AG04449 (cell line): ENCODE results near the gene ERC2.
"Not testable (repeated sequence)": the region's sequence is repeated elsewhere in the genome, so short reads cannot be mapped to it uniquely, and the experiment has no call there.

Source experiments
- CTCF ChIA-PET: fragments of 350-600 bp; formaldehyde crosslinking; extraction: SDS; loops from one replicate; lab custom pipeline; 2021; ENCODE audit warnings: antibody characterized with exemption; lab: Yijun Ruan, JAX
- POLR2A ChIA-PET: fragments of 400-600, 350-600 bp; formaldehyde crosslinking; extraction: SDS; loops from one replicate; lab custom pipeline; 2020; ENCODE audit warnings: antibody characterized with exemption, inconsistent platforms; lab: Yijun Ruan, JAX
- DNase-seq: peaks from one replicate; pipeline ENCODE4 v3.0.0-alpha.2; 2010; ENCODE audit warnings: low read depth, low spot score
- H3K4me3 ChIP-seq: 2 replicates; pipeline ENCODE4 v1.5.1; 2011; ENCODE audit warnings: low read depth, mild to moderate bottlenecking, control low read depth, low read length
- TF ChIP-seq, protein P1 (sequence below): IDR thresholded peaks from one replicate; pipeline ENCODE4 v1.5.1; 2011; ENCODE audit warnings: mild to moderate bottlenecking, moderate library complexity, low read length, control low read depth, inconsistent platforms; ENCODE audit not compliant: insufficient read depth; ENCODE audit errors: missing control alignments

ERC2 gene

DNA sequence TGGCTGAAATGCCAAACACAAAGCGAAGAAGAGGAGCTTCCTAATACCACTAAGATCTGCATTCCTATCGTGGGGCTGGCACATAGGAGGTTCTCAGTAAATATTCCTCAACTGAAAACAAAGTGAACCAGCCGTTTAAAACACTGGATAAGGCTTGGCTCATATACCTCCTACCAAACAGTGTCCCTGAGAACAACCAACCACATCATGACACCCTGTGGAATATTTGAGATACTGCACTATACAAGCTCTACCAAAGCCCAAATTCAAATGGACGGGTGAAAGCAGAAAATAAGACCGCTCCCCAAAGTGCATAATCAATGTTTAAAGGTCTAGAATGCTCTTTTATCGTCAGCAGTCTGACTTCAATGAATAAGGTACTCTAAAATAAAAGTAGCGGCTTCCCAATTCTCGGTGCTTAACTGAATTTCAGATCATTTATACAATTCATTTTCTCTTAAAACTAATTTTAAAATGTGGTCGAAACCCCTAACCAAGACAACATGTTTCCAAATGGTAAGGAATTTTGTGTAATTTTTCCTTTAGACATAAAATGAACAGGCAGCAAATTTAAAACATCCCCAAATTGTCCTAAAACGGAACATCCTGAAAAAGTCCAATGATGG, 425.8 kb downstream of the ERC2 start:
- TF ChIP-seq, protein P1, sequence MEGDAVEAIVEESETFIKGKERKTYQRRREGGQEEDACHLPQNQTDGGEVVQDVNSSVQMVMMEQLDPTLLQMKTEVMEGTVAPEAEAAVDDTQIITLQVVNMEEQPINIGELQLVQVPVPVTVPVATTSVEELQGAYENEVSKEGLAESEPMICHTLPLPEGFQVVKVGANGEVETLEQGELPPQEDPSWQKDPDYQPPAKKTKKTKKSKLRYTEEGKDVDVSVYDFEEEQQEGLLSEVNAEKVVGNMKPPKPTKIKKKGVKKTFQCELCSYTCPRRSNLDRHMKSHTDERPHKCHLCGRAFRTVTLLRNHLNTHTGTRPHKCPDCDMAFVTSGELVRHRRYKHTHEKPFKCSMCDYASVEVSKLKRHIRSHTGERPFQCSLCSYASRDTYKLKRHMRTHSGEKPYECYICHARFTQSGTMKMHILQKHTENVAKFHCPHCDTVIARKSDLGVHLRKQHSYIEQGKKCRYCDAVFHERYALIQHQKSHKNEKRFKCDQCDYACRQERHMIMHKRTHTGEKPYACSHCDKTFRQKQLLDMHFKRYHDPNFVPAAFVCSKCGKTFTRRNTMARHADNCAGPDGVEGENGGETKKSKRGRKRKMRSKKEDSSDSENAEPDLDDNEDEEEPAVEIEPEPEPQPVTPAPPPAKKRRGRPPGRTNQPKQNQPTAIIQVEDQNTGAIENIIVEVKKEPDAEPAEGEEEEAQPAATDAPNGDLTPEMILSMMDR, result peak; percentile 39
- CTCF ChIA-PET, result interaction anchor here (0.8 to 2.3 kb wide), 14 partner anchors 8 to 1614 kb away, joined by 3 to 9 read pairs (median 3); no protein-coding TSS in a partner anchor
- POLR2A ChIA-PET, result no interaction called here
- H3K4me3 ChIP-seq, result no peak overlapping the region
- peak; percentile 16 for DNase-seq

DNA sequence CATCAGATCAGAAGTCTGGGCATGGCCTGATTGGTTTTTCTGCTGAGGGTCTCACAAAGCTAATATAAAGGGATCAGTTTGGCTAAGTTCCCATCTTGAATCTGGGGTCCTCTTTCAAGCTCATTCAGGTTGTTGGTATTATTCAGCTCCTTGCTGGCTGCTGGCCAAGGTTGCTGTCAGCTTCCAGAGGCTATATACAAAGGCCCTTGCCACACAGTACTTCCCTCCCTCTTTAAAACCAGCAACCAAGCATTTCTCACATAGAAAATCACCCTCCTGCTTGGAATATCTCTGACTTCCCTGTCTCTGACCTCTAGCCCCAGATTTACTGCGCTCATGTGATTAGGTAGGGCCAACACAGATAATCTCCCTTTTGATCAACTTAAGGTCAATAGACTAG, 442.9 kb downstream of the ERC2 start:
- no peak for DNase-seq
- ChIA-PET CTCF (interaction anchor here (0.9 kb wide), 1 partner anchor 17 kb away, joined by 5 read pairs; no protein-coding TSS in a partner anchor), POLR2A (no interaction called here)
- H3K4me3 ChIP-seq, result no peak overlapping the region
- TF ChIP-seq, protein P1, result no peak

DNA sequence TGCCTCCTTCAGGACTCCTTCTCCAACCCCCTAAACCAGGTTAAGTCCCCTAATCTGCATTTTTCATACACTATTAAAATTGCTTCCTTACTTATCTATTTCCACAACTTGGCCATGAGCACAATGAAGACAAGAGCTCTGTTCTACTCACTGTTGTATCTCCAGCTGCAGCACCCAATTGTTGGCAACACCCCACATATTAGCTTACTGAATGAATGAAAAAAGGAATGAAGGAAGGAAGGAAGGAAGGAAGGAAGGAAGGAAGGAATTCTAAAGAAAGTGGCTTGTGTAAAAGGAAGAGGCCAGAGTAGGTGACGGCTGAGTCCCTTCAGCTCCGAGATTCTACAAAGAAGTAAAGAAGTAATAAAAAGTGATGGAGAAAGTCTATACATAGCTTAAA, 444.7 kb downstream of the ERC2 start:
- ChIA-PET POLR2A (no interaction called here), CTCF (no interaction called here)
- DNase-seq, result no peak
- H3K4me3 ChIP-seq, result no peak overlapping the region
- TF ChIP-seq, protein P1, result no peak

DNA sequence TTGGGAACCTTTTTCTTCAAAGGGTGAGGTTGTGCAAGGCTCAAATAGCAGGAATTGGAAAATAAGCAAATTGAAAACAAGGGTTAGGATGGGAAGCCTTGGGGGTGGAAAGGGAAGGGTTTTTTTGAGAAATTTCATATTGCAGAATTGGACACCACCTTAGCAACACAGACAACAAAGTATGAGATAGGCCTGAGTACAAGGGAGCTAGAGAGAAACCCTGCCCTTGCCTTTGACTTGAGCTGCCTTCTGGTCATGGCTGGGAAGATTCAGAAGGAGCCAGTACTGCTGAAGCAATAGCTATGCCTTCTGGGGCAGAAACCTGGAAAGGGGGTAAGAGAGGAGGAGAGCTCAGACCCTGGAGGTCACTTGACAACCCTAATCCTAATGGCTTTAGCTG, 445.6 kb downstream of the ERC2 start:
- H3K4me3 ChIP-seq, result no peak overlapping the region
- TF ChIP-seq, protein P1, result no peak
- POLR2A ChIA-PET, result no interaction called here
- DNase-seq, result no peak
- CTCF ChIA-PET, result no interaction called here

DNA sequence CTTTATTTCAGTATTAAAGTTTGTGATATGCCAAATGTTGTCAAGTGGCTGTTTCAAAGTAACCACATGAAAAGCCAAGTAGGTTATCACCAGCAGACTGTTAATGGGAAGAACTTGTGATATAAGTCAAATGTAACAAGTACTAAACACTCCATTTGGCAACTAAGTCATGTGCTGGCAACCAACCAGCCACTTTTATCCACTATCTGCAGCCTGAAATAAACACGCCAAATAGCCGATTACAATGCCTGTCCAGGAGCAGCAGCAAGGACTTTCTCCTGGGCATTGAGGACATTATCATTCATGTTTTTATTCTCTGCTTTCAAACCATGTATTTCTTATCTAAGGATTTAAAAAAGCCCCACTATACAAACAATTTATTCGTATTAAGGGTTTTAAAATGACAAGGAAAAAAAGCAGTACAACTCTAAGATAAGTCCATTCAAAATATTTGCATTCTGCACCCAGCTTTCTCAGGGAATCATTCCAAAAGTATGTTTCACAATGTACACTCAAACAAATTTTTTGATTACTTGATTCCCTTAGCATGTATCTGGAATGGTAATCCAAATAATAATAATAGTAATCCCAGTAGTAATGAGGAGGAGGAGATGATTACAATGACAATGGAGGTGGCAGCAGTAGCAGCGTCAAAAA, 448.6 kb downstream of the ERC2 start:
- ChIA-PET CTCF (no interaction called here), POLR2A (no interaction called here)
- H3K4me3 ChIP-seq, result no peak overlapping the region
- no peak for DNase-seq
- TF ChIP-seq, protein P1, result no peak

DNA sequence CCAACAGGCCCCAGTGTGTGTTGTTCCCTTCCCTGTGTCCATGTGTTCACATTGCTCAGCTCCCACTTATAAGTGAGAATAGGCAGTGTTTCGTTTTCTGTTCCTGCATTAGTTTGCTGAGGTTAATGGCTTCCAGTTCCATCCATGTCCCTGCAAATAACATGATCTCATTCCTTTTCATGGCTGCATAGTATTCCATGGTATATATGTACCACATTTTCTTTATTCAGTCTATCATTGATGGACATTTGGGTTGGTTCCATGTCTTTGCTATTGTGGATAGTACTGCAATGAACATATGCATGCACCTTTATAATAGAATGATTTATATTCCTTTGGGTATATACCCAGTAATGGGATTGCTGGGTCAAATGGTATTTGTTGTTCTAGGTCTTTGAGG, 452.9 kb downstream of the ERC2 start:
- H3K4me3 ChIP-seq, POLR2A ChIA-PET, CTCF ChIA-PET, DNase-seq: not testable (repeated sequence)
